HAP-1 (cell line): ENCODE results near the gene AKR1D1.
A peak's percentile ranks its signal among the peaks of the same experiment; 100 is the strongest.
"Not testable (repeated sequence)": the region's sequence is repeated elsewhere in the genome, so short reads cannot be mapped to it uniquely, and the experiment has no call there.

Experiments
- DNase-seq, 2 experiments: peaks; one replicate each; pipeline ENCODE4 v3.0.0-alpha.2; 2016 to 2020; ENCODE audit warnings: low spot score in 2 of 2
- H3K27me3 ChIP-seq: fragments of 250-450 bp; sonication (Bioruptor Pico); 2 replicates; pipeline ENCODE4 v1.5.1; 2020; ENCODE audit warnings: low read depth, mild to moderate bottlenecking, moderate library complexity
- H3K36me3 ChIP-seq: fragments of 250-450 bp; sonication (Bioruptor Pico); replicated peaks from 2 replicates; pipeline ENCODE4 v1.5.1; 2020; ENCODE audit warnings: mild to moderate bottlenecking
- H3K4me1 ChIP-seq: fragments of 250-450 bp; sonication (Bioruptor Pico); 2 replicates; pipeline ENCODE4 v1.5.1; 2020; ENCODE audit warnings: mild to moderate bottlenecking
- H3K4me3 ChIP-seq: fragments of 250-450 bp; sonication (Bioruptor Pico); 2 replicates; pipeline ENCODE4 v1.5.1; 2020; ENCODE audit warnings: mild to moderate bottlenecking, moderate library complexity
- H3K9me3 ChIP-seq: fragments of 250-450 bp; sonication (Bioruptor Pico); 2 replicates; pipeline ENCODE4 v1.5.1; 2020; ENCODE audit warnings: mild to moderate bottlenecking, moderate library complexity
- in situ Hi-C: fragments of 300-500 bp; cut with MboI; formaldehyde crosslinking; loops from 3 replicates; pipeline ENCODE4 v1.14.3; 2020; ENCODE audit warnings: low sequenced_read_pairs, inconsistent platforms, mixed read lengths

AKR1D1 gene

DNA sequence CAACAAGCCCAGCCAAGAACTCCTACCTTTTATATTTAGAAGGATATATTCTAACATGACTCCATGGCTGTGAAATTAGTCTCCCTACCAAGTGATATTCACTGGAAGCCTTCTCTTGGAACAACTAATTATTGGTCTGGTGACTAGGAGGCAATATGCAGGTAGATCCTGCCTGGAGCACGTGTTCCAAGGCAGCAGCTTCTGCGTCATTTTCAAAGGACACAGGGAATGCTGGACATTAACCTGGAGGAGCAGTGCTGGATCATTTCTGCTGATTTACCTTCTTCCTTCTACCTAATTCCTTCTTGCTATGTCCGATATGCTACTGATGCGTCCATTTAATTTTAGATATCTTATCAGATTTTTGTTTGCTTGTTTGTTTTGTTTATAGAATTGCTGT lies 5.6 kb downstream of the AKR1D1 start:
- in situ Hi-C loops = no loop called here
- Histone ChIP-seq H3K9me3 (peaks cover 2% of the 10 kb centered on the region; the same call in 1 of the 2 replicates), H3K4me1 (no peaks in the 10 kb centered on the region; the same call in 1 of the 2 replicates), H3K4me3 (no peak overlapping the region), H3K27me3 (no peaks in the 10 kb centered on the region), H3K36me3 (no peaks in the 10 kb centered on the region)
- DNase-seq = no peak

DNA sequence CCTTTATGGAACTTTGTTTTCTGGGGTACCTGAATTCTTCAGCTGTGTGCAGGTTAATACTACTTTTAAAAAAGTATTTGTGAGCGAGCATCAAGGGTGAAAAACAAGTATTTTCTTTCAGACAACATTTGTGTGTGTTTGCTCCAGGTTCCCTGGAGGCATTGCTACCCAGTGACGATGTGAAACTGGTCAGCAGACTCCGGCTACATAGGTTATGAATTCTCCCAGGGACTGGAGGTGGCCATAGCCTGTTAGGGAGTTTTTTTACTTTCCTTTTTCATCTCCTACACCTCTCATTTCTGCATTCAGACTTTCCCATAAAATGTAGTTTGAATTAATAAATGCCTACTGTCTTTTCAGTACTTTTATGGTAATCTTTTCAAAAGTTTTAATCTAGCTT lies 7.6 kb downstream of the AKR1D1 start:
- Histone ChIP-seq H3K36me3 (no peaks in the 10 kb centered on the region), H3K9me3 (peaks cover 2% of the 10 kb centered on the region; the same call in 1 of the 2 replicates), H3K4me1 (no peaks in the 10 kb centered on the region), H3K4me3 (no peak overlapping the region), H3K27me3 (no peaks in the 10 kb centered on the region)
- DNase-seq = no peak
- in situ Hi-C loops = no loop called here

DNA sequence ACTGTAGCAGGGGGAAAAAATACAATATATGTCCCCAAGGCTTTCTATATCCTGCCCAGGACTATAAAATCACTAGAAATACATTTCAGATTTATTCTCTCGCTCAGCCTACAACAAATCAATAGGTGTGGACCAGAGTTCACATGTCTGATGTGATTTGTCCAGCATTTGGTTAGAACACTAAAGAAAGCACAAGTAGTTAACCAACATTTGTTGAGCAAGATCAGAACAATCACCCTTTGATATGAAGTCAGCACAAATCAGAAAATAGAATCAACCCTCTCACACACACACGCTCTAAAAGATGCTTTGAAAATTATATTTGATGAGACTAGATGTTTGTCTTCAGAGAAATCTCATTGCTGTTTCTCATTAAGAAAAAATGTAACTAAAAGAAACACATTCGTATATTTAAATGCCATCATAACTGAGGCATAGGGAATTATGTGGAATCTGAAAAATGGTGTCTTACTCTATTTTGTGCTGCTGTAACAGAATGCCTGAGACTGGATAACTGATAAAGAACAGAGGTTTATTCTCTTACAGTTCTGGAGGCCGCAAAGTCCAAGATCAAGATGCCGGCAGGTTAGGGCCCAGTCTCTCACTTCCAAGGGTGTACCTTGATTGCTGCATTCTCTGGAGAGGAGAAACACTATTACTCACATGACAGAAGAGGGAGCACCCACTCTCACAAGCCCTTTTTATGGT lies 10.5 kb downstream of the AKR1D1 start:
- Histone ChIP-seq H3K36me3 (no peaks in the 10 kb centered on the region), H3K4me1 (no peaks in the 10 kb centered on the region), H3K27me3 (no peaks in the 10 kb centered on the region), H3K9me3 (peaks cover 2% of the 10 kb centered on the region; the same call in 1 of the 2 replicates), H3K4me3 (no peak overlapping the region)
- in situ Hi-C loops = no loop called here
- no peak for DNase-seq

- no peaks in the 10 kb centered on the region for H3K36me3 ChIP-seq
- H3K4me3 ChIP-seq = no peak overlapping the region
- no peaks in the 10 kb centered on the region for H3K27me3 ChIP-seq
- no peak for DNase-seq
- in situ Hi-C loops = no loop called here
- no peaks in the 10 kb centered on the region for H3K4me1 ChIP-seq
- no peaks in the 10 kb centered on the region for H3K9me3 ChIP-seq
Observed at GRCh38 chr7:138089080-138089901, 13.0 kb downstream of the AKR1D1 start.

GRCh38 chr7:138091032-138091431 lies 14.8 kb downstream of the AKR1D1 start:
- in situ Hi-C loops = no loop called here
- no peaks in the 10 kb centered on the region for H3K27me3 ChIP-seq
- H3K4me1 ChIP-seq = no peaks in the 10 kb centered on the region; the same call in 1 of the 2 replicates
- H3K9me3 ChIP-seq = no peaks in the 10 kb centered on the region
- no peaks in the 10 kb centered on the region for H3K36me3 ChIP-seq
- DNase-seq = no peak
- H3K4me3 ChIP-seq = no peak overlapping the region

DNA sequence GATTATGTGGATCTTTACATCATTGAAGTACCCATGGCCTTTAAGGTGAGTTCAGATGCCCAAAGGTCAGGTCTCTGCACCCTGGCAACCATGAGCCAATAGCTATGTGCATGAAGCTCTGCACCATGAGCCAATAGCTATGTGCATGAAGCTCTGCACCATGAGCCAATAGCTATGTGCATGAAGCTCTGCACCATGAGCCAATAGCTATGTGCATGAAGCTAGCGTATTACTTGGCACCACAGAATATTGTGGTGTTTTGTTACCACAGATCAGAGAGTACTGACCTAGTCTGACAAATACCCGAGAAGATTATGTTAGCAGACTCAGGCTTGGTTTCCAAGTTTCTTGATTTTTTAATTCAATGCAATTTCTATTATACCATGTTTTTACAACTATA lies 15.6 kb downstream of the AKR1D1 start:
- H3K9me3 ChIP-seq, H3K4me3 ChIP-seq, H3K36me3 ChIP-seq, DNase-seq, in situ Hi-C loops, H3K27me3 ChIP-seq, H3K4me1 ChIP-seq: not testable (repeated sequence)

DNA sequence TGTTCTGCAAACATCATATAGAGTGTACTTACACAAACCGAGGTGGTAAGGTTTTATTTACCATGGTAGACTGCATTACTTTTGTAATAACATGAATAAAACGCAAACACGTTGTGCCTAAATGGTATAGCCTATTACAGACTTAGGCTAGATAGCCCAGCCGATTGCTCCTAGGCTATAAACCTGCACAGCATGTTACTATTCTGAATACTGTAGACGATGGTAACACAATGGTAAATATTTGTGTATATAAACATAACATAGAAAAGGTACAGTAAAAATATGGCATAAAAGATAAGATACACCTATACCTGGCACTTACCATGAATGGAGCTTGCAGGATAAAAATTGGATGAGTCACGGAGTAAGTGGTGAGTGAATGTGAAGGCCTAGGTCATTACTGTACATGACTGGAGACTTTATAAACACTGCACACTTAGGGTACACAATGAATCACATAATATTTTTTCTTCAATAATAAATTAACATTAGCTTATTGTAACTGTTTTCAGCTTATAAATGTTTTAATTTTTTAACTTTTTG lies 16.3 kb downstream of the AKR1D1 start:
- in situ Hi-C loops = no loop called here
- no peaks in the 10 kb centered on the region for H3K36me3 ChIP-seq
- no peaks in the 10 kb centered on the region for H3K9me3 ChIP-seq
- peaks cover 4% of the 10 kb centered on the region for H3K4me1 ChIP-seq
- DNase-seq = no peak
- no peaks in the 10 kb centered on the region for H3K27me3 ChIP-seq
- H3K4me3 ChIP-seq = no peak overlapping the region

- Histone ChIP-seq H3K36me3 (no peaks in the 10 kb centered on the region), H3K9me3 (no peaks in the 10 kb centered on the region), H3K27me3 (no peaks in the 10 kb centered on the region), H3K4me1 (peaks cover 4% of the 10 kb centered on the region), H3K4me3 (no peak overlapping the region)
- in situ Hi-C loops = no loop called here
- no peak for DNase-seq
Observed at GRCh38 chr7:138095972-138096935, 20.0 kb downstream of the AKR1D1 start.

GRCh38 chr7:138097064-138097741 lies 20.9 kb downstream of the AKR1D1 start:
- in situ Hi-C loops = no loop called here
- no peaks in the 10 kb centered on the region for H3K9me3 ChIP-seq
- no peak overlapping the region for H3K4me3 ChIP-seq
- H3K36me3 ChIP-seq = no peaks in the 10 kb centered on the region
- peak; percentile 22 to 67 for DNase-seq
- H3K4me1 ChIP-seq = peaks cover 4% of the 10 kb centered on the region
- no peaks in the 10 kb centered on the region for H3K27me3 ChIP-seq

DNA sequence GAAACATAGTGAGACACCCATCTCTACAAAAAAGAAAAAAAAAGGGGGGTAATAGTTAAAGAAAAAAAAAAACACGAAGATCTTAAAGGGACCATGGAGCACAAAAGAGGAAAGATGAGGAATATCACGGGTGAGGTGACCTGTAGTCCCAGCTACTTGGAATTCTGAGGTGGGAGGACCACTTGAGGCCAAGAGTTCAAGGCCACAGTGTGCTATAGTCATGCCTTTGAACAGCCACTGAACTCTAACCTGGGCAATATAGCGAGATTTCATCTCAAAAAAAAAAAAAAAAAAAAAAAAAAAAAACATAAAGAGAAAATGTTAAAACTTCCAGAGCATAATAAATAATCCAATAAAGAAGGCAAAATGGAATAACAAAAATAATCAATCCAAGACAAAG lies 23.6 kb downstream of the AKR1D1 start:
- H3K27me3 ChIP-seq = no peaks in the 10 kb centered on the region
- in situ Hi-C loops = no loop called here
- H3K4me3 ChIP-seq = no peak overlapping the region
- peaks cover 4% of the 10 kb centered on the region for H3K4me1 ChIP-seq
- no peaks in the 10 kb centered on the region for H3K9me3 ChIP-seq
- no peaks in the 10 kb centered on the region for H3K36me3 ChIP-seq
- DNase-seq = no peak

DNA sequence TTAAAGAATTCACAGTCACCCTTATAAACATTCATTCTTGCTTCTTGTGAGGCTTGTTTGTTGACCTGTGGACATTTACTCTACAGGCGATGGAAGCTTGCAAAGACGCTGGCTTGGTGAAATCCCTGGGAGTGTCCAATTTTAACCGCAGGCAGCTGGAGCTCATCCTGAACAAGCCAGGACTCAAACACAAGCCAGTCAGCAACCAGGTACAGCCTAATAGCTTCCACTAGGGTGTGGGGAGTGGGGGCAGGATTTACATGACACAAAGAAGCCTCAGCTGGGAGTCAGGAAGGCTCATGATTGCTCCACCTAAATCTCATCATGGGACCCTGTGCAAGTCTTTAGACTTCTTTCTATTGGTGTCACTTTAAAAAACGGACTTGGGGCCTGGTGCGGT lies 29.0 kb downstream of the AKR1D1 start:
- Histone ChIP-seq H3K9me3 (no peaks in the 10 kb centered on the region), H3K4me3 (no peak overlapping the region), H3K4me1 (no peaks in the 10 kb centered on the region), H3K27me3 (no peaks in the 10 kb centered on the region), H3K36me3 (no peaks in the 10 kb centered on the region)
- no peak for DNase-seq
- in situ Hi-C loops = no loop called here

DNA sequence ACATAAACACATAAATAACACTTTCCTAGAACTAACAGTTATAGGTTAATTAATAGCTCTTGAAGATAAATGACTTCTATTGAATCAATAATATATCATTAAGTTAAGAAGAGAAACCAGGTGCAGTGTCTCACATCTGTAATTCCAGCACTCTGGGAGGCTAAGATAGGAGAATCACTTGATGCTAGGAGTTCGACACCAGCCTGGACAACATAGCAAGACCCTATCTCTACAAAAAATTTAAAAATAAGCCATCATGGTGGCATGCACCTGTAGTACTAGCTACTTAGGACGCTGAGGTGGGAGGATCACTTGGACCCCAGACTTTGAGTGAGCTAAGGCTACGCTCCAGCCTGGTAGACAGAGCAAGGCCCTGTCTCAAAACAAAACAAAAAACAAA lies 38.8 kb downstream of the AKR1D1 start:
- Histone ChIP-seq H3K27me3 (no peaks in the 10 kb centered on the region), H3K4me3 (no peak overlapping the region), H3K4me1 (no peaks in the 10 kb centered on the region), H3K36me3 (no peaks in the 10 kb centered on the region), H3K9me3 (no peaks in the 10 kb centered on the region)
- no peak for DNase-seq
- in situ Hi-C loops = no loop called here

DNA sequence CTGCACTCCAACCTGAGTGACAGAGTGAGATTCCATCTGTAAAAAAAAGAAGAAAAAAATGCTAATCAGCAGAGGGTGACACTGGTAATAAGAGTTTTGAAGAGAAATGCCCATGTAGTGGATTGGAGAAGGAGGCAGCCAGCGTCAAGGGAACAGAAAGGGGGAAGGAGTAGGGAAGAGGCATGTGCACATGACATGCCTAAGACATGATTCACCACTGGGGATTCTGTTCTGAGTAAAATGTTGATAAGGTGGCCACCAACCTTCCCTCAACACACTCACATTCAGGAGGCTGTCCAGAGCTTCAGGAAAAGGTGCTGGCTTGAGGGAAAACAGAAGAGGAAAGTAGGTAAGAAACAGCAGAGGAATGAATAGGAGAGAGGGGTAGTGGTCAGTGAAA lies 39.9 kb downstream of the AKR1D1 start:
- no peak for DNase-seq
- Histone ChIP-seq H3K4me3 (no peak overlapping the region), H3K27me3 (no peaks in the 10 kb centered on the region), H3K9me3 (no peaks in the 10 kb centered on the region), H3K36me3 (no peaks in the 10 kb centered on the region), H3K4me1 (no peaks in the 10 kb centered on the region)
- in situ Hi-C loops = no loop called here
